Measurements from ENCODE around the gene VWF.
A peak's percentile ranks its signal among the peaks of the same experiment; 100 is the strongest.

The VWF gene

GRCh38 chr12:5960783-5961182, 163.7 kb downstream of the VWF start:
- H3K4me3 ChIP-seq (ENCODE audit: low read depth, low read length) = no peak overlapping the region

GRCh38 chr12:5956987-5957386, 167.5 kb downstream of the VWF start:
- no peak overlapping the region for H3K4me3 ChIP-seq (ENCODE audit: low read depth, low read length)

GRCh38 chr12:5954661-5955060, 169.8 kb downstream of the VWF start:
- H3K4me3 ChIP-seq (ENCODE audit: low read depth, low read length) = no peak overlapping the region

GRCh38 chr12:5953835-5954586, 170.5 kb downstream of the VWF start:
- H3K4me3 ChIP-seq (ENCODE audit: low read depth, low read length) = no peak overlapping the region

GRCh38 chr12:5952031-5952430, 172.4 kb downstream of the VWF start:
- no peak overlapping the region for H3K4me3 ChIP-seq (ENCODE audit: low read depth, low read length)

GRCh38 chr12:5948696-5949095, 175.8 kb downstream of the VWF start:
- no peak overlapping the region for H3K4me3 ChIP-seq (ENCODE audit: low read depth, low read length)

GRCh38 chr12:5947006-5947405, 177.5 kb downstream of the VWF start:
- H3K4me3 ChIP-seq (ENCODE audit: low read depth, low read length) = no peak overlapping the region

- no peak overlapping the region for H3K4me3 ChIP-seq (ENCODE audit: low read depth, low read length)
These were observed 178.1 kb downstream of the VWF start for GRCh38 chr12:5946388-5946787.

- H3K4me3 ChIP-seq (ENCODE audit: low read depth, low read length) = peak within 1 kb of the TSS; percentile 56
These were observed 179.1 kb downstream of the VWF start, which contains the start of gene ANO2 for GRCh38 chr12:5945071-5946008. TSS of gene ANO2 (minus strand) at chr12:5945259. CDS start at chr12:5945217, 42 bp downstream.

- H3K4me3 ChIP-seq (ENCODE audit: low read depth, low read length) = peak overlapping the region; percentile 56
These were observed 179.8 kb downstream of the VWF start for GRCh38 chr12:5944688-5945070.

GRCh38 chr12:5944053-5944452, 180.4 kb downstream of the VWF start:
- no peak overlapping the region for H3K4me3 ChIP-seq (ENCODE audit: low read depth, low read length)

GRCh38 chr12:5941907-5942306, 182.6 kb downstream of the VWF start:
- no peak overlapping the region for H3K4me3 ChIP-seq (ENCODE audit: low read depth, low read length)

- no peak overlapping the region for H3K4me3 ChIP-seq (ENCODE audit: low read depth, low read length)
These were observed 196.5 kb downstream of the VWF start for GRCh38 chr12:5927732-5928516.

GRCh38 chr12:5925646-5926045, 198.8 kb downstream of the VWF start:
- no peak overlapping the region for H3K4me3 ChIP-seq (ENCODE audit: low read depth, low read length)

GRCh38 chr12:5924342-5924741, 200.1 kb downstream of the VWF start:
- no peak overlapping the region for H3K4me3 ChIP-seq (ENCODE audit: low read depth, low read length)

GRCh38 chr12:5923751-5924150, 200.7 kb downstream of the VWF start:
- no peak overlapping the region for H3K4me3 ChIP-seq (ENCODE audit: low read depth, low read length)

- H3K4me3 ChIP-seq (ENCODE audit: low read depth, low read length) = no peak overlapping the region
These were observed 201.3 kb downstream of the VWF start for GRCh38 chr12:5923043-5923605.

- H3K4me3 ChIP-seq (ENCODE audit: low read depth, low read length) = no peak overlapping the region
These were observed 202.2 kb downstream of the VWF start for GRCh38 chr12:5921966-5922899.

GRCh38 chr12:5921027-5921909, 203.2 kb downstream of the VWF start:
- H3K4me3 ChIP-seq (ENCODE audit: low read depth, low read length) = no peak overlapping the region
